SU-DHL-6 (cell line): Measurements from ENCODE around the gene ANKRD33B.

Experiments used
- H2AFZ ChIP-seq: fragments of 200-600 bp; sonication (generic); 2 replicates; pipeline ENCODE4 v1.6.1; 2014; ENCODE audit warnings: low read depth, mild to moderate bottlenecking, moderate library complexity, mixed read lengths, antibody characterized with exemption, low read length; ENCODE audit not compliant: severe bottlenecking
- H3F3A ChIP-seq: fragments of 200-600 bp; shearing (Covaris generic); 2 replicates; pipeline ENCODE4 v1.6.0; 2016; ENCODE audit warnings: antibody characterized with exemption, mild to moderate bottlenecking; ENCODE audit not compliant: insufficient read depth
- H3K27ac ChIP-seq: fragments of 200-600 bp; sonication (generic); 2 replicates; pipeline ENCODE4 v1.5.1; 2016; ENCODE audit warnings: low read depth, mild to moderate bottlenecking, low read length, moderate library complexity, mixed read lengths
- H3K27me3 ChIP-seq: fragments of 200-600 bp; sonication (generic), shearing (Covaris generic); 2 replicates; pipeline ENCODE4 v1.6.0; 2014; ENCODE audit warnings: mild to moderate bottlenecking, low read length
- H3K36me3 ChIP-seq: fragments of 200-600 bp; sonication (generic); 2 replicates; pipeline ENCODE4 v1.6.1; 2014; ENCODE audit warnings: mild to moderate bottlenecking, low read length, mixed read lengths
- H3K4me2 ChIP-seq: fragments of 300-600, 200-600 bp; shearing (Covaris generic), sonication (generic); 2 replicates; pipeline ENCODE4 v1.6.0; 2014; ENCODE audit warnings: low read length, low read depth, mild to moderate bottlenecking; ENCODE audit not compliant: poor library complexity, severe bottlenecking
- H3K4me3 ChIP-seq: fragments of 200-600 bp; sonication (generic); 2 replicates; pipeline ENCODE4 v1.5.1; 2014; ENCODE audit warnings: antibody characterized with exemption, low read length, mild to moderate bottlenecking, mixed read lengths; ENCODE audit not compliant: insufficient read depth, poor library complexity, severe bottlenecking
- H3K79me2 ChIP-seq: fragments of 200-600 bp; sonication (generic); 2 replicates; pipeline ENCODE4 v1.6.1; 2014; ENCODE audit warnings: mild to moderate bottlenecking, low read length, moderate library complexity; ENCODE audit not compliant: insufficient read depth
- H3K9ac ChIP-seq: fragments of 200-600 bp; sonication (generic); 2 replicates; pipeline ENCODE4 v1.7.0; 2014; ENCODE audit warnings: mild to moderate bottlenecking, low read length
- H3K9me2 ChIP-seq: fragments of 200-600 bp; sonication (generic); replicated peaks from 2 replicates; pipeline ENCODE4 v1.6.1; 2014; ENCODE audit warnings: low read length; ENCODE audit not compliant: insufficient read depth
- H3K9me3 ChIP-seq: fragments of 200-600 bp; sonication (generic); 2 replicates; pipeline ENCODE4 v1.6.1; 2014; ENCODE audit warnings: low read length, mixed read lengths; ENCODE audit not compliant: insufficient read depth
- H4K20me1 ChIP-seq: fragments of 200-600 bp; sonication (generic); 2 replicates; pipeline ENCODE4 v1.6.1; 2014; ENCODE audit warnings: low read depth, mild to moderate bottlenecking, antibody characterized with exemption, low read length, moderate library complexity, mixed read lengths
- CTCF ChIP-seq: fragments of 200-600 bp; sonication (generic); IDR thresholded peaks from one replicate; pipeline ENCODE4 v1.5.1; 2017; ENCODE audit warnings: antibody characterized with exemption, mild to moderate bottlenecking, low read length, moderate library complexity; ENCODE audit not compliant: insufficient read depth, poor library complexity, severe bottlenecking
- EZH2phosphoT487 ChIP-seq: fragments of 200-600 bp; sonication (generic), shearing (Covaris generic); conservative IDR thresholded peaks from 2 replicates; pipeline ENCODE4 v1.6.1; 2018; ENCODE audit warnings: mild to moderate bottlenecking, antibody characterized with exemption, low read length, moderate library complexity, mixed read lengths

The ANKRD33B gene

GRCh38 chr5:10680876-10681481 lies 117.1 kb downstream of the ANKRD33B start:
- TF ChIP-seq EZH2phosphoT487: no peak
- TF ChIP-seq CTCF: no peak
- H3K36me3 ChIP-seq: peaks cover 2% of the 10 kb centered on the region; the same call in 1 of the 2 replicates
- H3K27ac ChIP-seq: no peak overlapping the region
- H3K4me2 ChIP-seq: no peak overlapping the region
- H3K9me2 ChIP-seq: no peaks in the 10 kb centered on the region
- no peaks in the 10 kb centered on the region for H3K79me2 ChIP-seq
- H3K4me3 ChIP-seq: no peak overlapping the region
- H3K9me3 ChIP-seq: no peaks in the 10 kb centered on the region
- H3F3A ChIP-seq: no peaks in the 10 kb centered on the region
- no peaks in the 10 kb centered on the region for H4K20me1 ChIP-seq
- no peak overlapping the region for H3K9ac ChIP-seq
- no peak overlapping the region for H2AFZ ChIP-seq
- H3K27me3 ChIP-seq: no peaks in the 10 kb centered on the region

- Histone ChIP-seq H3K9ac (no peak overlapping the region), H3K9me2 (no peaks in the 10 kb centered on the region), H3K27ac (no peak overlapping the region), H3K9me3 (no peaks in the 10 kb centered on the region), H3F3A (no peaks in the 10 kb centered on the region), H3K27me3 (no peaks in the 10 kb centered on the region), H2AFZ (no peak overlapping the region), H3K79me2 (no peaks in the 10 kb centered on the region), H4K20me1 (no peaks in the 10 kb centered on the region), H3K36me3 (peaks cover 2% of the 10 kb centered on the region; the same call in 1 of the 2 replicates), H3K4me2 (no peak overlapping the region), H3K4me3 (no peak overlapping the region)
- TF ChIP-seq CTCF (no peak), EZH2phosphoT487 (no peak)
These were observed 118.1 kb downstream of the ANKRD33B start for GRCh38 chr5:10681731-10682679.

GRCh38 chr5:10682801-10683525 lies 119.1 kb downstream of the ANKRD33B start:
- Histone ChIP-seq H3K4me2 (no peak overlapping the region), H3K9ac (no peak overlapping the region), H3K9me3 (no peaks in the 10 kb centered on the region), H3K27ac (no peak overlapping the region), H3F3A (no peaks in the 10 kb centered on the region), H3K4me3 (no peak overlapping the region), H4K20me1 (no peaks in the 10 kb centered on the region), H3K27me3 (no peaks in the 10 kb centered on the region), H3K9me2 (no peaks in the 10 kb centered on the region), H2AFZ (no peak overlapping the region), H3K79me2 (no peaks in the 10 kb centered on the region), H3K36me3 (peaks cover 2% of the 10 kb centered on the region; the same call in 1 of the 2 replicates)
- no peak for TF ChIP-seq CTCF
- TF ChIP-seq EZH2phosphoT487: no peak
